ENCODE results near the gene CAPZA1.

Gene CAPZA1

DNA sequence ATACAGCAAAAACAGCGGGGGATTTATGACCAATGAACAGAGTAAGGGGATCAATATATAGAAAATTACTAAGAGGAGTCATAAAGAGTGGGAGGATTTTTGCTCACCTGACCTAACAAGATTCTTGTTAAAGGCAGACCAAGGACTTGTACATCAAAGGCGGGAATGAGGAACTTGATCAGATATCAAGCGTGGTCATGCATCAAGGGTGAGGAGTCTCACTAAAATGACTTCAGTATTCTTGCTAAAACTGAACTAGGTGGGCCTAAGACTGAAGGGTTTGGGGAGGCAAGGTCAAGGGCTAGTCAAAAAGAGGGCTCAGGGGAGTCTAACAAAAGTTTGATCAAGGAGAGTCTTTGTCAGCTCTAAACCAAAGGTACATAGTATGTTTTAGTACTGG, 56.9 kb downstream of the CAPZA1 start:
- DNase-seq (ENCODE audit: low read depth in 2 of 2): no peak

DNA sequence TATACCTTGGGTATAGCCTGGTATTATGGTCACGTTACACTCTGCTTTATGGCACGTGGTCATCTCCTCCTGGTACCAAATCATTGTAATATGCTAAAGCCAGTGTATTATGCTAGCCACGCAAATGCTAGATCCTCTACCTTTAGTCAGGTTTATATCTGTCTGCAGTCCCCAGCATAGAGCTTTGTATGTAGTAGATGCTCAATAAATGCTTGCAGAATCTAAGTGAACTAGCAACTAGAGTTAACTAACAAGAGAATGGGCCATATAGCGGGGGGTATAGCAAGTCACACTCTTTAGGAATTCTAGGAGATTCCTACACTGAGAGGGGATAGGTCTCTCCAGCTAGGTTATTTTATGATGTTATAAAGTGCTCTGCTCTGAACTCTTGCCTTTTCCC, 57.9 kb downstream of the CAPZA1 start:
- DNase-seq (ENCODE audit: low read depth in 2 of 2): no peak

DNA sequence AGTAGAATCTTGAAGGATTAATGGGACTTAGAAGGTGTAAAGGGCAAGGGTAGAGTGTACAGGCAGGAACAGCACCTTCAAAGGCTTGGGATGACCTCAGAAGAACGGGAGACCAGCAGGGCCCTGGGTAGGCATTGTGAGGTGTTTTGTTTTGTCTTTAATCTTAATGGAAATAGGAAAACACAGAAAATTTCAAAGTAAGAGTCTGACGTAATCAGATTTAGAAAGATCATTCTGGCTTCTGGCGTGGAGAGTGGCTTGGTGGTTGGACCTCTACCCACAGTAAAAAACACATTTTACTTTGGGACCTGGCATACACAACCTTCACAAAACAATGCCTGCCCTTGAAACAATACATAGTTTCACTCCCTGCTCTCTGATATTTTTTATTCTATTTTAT, 59.0 kb downstream of the CAPZA1 start:
- no peak for DNase-seq (ENCODE audit: low read depth in 2 of 2)

DNA sequence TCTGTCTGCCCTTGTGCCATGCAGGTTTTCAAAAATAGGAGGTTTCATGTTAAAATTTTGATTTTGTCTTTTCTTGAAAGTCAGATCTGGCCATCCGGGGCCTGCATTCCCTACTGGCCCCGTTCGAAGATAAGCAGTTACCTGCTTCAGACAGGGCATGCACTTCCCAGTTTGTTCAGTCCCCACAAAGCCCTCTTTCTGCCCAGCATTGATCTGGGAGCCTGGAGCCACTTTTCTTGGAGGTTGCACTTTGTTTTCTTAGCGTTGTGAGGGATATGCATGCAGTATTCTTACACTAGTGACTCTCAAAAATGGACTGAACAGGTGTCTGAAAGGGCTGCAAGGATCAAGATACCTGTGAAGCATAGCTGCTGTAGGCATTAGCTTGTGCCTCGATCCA, 66.3 kb downstream of the CAPZA1 start:
- no peak for DNase-seq (ENCODE audit: low read depth in 2 of 2)

DNA sequence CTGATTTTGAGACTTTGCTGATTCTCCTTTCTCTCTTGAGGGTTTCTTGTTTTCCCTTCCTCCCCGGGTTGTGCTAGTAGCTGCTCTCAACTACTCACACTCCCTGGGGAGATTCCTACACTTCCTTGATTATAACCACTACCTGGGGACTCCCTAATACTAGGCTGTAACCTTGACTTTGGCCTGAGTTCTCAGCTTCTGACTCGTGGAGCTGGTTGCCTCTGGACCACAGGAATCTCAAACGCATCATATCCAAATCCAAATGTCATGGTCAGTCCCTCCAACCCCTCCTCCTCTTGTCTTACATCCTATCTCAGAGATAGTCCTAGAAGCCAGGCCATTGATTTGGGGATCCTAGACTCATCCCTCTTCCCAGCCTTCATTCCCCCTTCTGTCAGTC, 66.8 kb downstream of the CAPZA1 start:
- no peak for DNase-seq (ENCODE audit: low read depth in 2 of 2)

DNA sequence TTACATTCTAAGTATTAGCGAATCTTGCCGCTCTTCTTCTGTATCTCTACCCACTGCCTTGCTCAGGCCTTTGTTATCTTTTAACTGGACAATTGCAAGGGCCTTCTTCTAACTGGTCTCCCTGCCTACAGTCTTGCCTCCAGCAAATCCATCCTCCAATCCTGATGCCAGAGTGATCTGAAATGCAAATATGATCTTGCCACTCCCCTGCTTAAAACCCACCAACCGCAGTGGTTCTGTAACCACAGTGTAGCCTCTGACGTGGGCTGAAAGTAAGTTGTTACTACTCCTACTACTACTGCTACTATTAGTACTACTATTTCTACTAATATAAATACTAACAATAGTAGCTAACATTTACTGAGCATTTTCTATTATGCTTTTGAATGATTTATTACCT, 67.2 kb downstream of the CAPZA1 start:
- no peak for DNase-seq (ENCODE audit: low read depth in 2 of 2)

DNA sequence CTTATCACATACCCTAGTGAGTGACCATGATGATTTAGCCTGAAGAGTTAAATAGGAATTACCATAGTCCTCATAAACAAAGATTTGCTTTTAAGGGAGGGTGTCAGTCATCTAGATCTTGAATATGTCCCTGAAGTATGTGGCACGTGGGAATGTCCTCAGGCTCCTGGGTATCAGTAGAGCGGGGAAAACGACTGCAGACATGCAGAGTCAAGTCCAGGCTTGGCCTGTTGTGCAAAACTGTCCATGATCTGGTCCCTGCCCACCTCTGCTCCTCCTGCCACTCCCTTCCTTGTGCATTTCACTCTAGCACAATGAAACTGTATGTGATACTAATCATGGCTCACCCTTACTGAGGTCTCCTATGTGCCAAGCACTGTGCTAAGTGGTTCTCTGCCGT, 67.7 kb downstream of the CAPZA1 start:
- no peak for DNase-seq (ENCODE audit: low read depth in 2 of 2)

DNA sequence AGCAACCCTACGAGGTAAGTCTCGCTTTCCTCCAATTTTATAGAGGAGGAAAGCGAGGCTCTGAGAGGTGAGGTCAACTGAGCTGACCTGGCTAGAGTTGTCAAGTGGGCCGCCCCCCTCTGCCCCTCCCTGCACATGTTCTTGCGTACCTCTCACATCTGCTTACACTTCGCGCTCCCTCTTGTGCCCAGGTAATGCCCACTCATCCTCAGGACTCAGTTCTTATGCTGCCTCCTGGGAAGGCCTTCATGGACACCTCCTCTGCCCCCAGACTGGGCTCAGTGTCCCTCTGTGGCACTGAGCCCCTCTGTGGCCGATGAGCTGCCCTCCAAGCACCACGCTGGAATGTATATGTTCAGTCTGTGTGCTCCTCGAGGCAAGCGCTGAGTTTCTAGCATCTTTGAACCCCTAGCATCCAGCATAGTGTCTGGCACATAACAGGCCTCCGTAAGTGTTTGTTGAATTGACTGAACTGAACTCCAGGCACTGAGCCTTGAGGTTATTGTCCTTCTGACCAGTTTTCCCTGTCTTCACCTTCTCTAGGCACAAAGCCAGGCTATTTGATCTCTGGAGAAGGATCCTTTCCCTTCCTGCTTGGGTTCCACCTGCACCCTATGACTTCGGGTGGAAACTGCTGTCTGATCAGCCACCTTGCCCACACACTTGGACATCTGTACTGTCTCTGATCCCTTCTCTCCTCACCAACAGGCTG, 68.3 kb downstream of the CAPZA1 start:
- DNase-seq (ENCODE audit: low read depth in 2 of 2): no peak

DNA sequence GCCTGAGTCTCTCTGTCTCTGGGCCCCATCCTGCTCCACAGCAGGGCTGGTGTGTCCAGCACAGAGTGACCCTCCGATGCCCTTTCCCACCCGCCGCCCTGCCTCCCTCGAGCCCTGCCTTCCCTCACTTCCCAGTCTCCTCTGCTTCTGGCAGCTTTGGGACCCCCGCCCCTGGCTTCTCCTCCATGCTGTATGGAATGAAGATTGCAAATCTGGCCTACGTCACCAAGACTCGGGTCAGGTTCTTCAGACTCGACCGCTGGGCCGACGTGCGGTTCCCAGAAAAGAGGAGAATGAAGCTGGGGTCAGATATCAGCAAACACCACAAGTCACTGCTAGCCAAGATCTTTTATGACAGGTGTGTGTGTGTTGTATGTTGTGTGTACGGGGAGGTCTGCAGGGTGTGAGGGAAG, 69.2 kb downstream of the CAPZA1 start:
- DNase-seq (ENCODE audit: low read depth in 2 of 2): no peak

DNA sequence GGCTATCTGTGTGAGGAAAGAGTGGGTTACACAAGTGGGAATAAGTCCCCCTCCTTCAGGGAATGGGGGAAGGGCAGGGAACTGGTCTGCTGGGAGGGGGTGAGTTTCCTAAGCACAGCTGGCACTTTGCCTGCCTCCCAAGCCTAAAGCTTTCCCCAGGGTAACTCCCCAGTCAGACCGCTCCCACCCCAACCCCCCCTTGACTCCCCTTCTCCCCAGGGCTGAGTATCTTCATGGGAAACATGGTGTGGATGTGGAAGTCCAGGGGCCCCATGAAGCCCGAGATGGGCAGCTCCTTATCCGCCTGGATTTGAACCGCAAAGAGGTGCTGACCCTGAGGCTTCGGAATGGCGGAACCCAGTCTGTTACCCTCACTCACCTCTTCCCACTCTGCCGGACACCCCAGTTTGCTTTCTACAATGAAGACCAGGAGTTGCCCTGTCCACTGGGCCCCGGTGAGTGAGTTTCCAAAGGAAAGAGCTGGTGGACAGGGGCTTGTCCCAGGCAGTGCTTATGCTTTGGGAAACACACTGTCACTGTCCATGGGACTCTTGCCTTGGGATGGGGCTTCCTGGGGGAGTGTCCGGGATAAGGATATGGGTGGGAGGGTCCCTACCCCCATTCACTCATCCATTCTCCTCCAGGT, 69.7 kb downstream of the CAPZA1 start:
- DNase-seq (ENCODE audit: low read depth in 2 of 2): no peak

DNA sequence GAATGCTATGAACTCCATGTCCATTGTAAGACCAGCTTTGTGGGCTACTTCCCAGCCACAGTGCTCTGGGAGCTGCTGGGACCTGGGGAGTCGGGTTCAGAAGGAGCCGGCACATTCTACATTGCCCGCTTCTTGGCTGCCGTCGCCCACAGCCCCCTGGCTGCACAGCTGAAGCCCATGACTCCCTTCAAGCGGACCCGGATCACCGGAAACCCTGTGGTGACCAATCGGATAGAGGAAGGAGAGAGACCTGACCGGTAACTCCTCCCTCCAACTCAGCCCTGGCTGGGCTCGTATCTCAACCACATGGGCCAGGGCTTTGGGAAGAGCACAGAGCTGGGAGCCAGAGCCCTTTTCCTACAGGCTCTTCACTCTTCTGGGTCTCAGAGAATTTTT, 70.2 kb downstream of the CAPZA1 start:
- DNase-seq (ENCODE audit: low read depth in 2 of 2): no peak

DNA sequence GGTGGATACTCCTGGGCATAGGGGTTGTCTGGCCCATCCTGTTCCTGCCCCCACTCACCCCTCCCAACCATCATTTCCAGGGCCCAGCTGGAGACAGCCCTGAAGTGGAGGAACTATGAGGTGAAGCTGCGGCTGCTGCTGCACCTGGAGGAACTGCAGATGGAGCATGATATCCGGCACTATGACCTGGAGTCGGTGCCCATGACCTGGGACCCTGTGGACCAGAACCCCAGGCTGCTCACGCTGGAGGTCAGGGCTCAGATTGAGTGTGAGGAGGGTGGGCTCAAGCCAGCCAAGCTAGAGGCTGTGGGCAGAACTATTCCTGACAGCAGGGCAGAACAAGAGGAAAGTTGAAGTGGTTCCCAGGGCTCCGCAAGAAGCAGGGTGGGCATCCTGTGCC, 73.0 kb downstream of the CAPZA1 start:
- DNase-seq (ENCODE audit: low read depth in 2 of 2): no peak

DNA sequence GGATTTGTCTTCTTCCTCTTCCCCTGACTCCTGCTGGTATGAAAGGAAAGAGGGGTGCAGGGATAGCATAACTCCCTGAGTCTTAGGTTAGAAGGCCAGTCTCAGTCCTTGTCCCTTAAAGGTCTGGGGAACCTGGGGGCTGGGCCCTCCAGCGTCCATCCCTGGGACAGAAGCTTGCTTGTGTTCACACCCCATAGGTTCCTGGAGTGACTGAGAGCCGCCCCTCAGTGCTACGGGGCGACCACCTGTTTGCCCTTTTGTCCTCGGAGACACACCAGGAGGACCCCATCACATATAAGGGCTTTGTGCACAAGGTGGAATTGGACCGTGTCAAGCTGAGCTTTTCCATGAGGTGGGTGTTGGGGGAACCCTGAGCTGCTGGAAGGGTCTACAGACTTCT, 74.2 kb downstream of the CAPZA1 start:
- no peak for DNase-seq (ENCODE audit: low read depth in 2 of 2)

DNA sequence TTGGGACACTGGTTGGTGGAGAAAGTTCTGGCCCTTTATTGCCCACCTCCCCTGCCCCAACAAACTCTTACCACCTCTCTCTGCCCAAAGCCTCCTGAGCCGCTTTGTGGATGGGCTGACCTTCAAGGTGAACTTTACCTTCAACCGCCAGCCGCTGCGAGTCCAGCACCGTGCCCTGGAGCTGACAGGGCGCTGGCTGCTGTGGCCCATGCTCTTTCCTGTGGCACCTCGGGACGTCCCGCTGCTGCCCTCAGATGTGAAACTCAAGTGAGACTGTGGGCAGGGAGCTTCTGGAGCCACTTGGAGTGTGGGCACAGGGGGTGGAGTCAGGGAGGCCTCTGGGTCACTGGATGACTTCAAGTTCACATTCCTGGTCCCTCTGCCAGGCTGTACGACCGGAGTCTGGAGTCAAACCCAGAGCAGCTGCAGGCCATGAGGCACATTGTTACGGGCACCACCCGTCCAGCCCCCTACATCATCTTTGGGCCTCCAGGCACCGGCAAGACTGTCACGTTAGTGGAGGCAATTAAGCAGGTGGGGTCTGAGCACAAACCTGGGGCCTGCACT, 74.8 kb downstream of the CAPZA1 start:
- no peak for DNase-seq (ENCODE audit: low read depth in 2 of 2)

DNA sequence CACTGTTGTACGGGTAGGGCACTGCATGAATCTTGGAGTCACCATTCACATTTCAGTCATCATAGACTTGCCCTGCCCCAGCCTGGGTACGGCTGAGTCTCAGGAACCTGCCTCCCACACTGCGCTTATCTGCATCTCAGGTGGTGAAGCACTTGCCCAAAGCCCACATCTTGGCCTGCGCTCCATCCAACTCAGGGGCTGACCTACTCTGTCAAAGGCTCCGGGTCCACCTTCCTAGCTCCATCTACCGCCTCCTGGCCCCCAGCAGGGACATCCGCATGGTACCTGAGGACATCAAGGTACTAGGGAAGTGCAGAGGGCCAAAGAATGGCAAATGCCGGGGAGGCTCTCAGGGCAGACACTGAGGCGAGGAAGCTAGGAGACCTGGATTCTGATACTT, 75.6 kb downstream of the CAPZA1 start:
- DNase-seq (ENCODE audit: low read depth in 2 of 2): no peak

DNA sequence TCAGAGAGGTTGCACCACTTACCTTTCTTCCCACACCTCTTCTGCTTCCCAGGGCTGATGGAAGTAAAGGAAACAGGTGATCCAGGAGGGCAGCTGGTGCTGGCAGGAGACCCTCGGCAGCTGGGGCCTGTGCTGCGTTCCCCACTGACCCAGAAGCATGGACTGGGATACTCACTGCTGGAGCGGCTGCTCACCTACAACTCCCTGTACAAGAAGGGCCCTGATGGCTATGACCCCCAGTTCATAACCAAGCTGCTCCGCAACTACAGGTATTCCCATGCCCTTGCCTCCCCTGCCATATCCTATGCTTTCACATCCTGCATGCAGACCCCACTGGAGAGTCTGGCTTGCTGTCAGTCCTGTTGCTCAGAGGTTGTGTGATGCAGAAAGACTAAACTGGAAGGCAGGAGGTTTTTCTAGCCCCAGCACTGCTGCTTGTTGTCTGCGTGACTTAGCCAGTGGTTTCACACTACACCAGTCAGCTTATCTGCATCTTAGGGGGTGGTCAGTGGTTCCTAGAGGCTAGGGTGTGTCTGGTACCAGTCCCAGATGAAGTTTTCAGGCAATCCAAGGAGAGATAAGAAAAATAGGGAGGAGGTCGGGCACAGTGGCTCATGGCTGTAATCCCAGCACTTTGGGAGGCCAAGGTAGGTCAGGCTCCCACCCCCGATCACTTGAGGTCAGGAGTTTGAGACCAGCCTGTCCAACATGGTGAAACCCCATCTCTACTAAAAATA, 77.1 kb downstream of the CAPZA1 start:
- no peak for DNase-seq (ENCODE audit: low read depth in 2 of 2)

DNA sequence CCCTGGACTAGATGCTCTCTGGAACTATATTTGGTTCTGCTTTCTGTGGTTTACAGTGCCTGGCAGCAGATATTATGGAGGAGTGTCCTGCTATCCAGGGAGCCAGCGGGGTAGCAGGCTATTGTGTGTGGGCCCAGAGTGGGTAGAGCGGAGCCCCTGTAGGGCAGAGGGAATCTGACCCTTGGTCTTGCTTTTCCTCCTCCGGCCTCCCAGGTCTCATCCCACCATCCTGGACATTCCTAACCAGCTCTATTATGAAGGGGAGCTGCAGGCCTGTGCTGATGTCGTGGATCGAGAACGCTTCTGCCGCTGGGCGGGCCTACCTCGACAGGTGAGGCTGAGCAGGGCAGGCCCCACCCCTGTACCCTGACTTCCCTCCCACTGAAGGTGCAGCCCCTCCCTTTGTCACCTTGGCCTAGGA, 78.2 kb downstream of the CAPZA1 start:
- no peak for DNase-seq (ENCODE audit: low read depth in 2 of 2)

DNA sequence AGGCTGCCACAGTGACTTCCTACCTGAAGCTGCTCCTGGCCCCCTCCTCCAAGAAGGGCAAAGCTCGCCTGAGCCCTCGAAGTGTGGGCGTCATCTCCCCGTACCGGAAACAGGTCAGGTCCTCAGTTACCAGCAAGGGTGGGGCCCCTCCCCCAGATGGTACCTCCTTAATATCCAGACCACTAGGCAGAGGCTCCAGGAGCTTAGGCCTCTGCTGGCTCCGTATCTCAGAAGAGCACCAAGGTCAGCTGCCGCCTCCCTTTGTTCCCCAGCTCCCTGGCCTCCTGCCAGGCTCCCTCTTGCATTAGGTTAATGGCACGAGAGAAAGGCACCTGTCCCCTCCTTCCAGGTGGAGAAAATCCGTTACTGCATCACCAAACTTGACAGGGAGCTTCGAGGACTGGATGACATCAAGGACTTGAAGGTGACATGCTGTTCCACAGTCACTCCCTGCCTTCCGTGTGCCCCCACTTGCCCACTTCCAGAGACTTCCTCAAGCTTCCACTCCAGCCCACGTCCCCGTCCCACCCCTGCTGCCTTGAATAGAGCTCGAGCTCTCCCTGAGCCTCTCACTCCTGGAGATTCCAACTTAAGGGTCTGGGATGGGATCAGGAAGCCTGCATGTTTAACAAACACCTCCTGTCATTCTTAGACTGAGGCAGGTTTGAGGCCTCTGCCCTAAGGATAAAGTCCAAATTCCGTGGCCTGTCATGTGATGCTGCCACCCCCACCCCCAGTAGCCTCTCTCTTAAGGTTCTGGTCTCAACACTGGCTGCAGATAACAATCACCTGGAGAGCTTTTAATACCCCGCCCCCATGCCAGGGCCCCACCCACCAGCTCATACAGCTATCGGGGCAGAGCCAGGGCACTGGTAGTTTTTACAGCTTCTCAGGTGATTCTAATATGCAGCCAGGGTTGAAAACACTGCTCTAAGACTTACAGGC, 79.0 kb downstream of the CAPZA1 start:
- DNase-seq (ENCODE audit: low read depth in 2 of 2): no peak

DNA sequence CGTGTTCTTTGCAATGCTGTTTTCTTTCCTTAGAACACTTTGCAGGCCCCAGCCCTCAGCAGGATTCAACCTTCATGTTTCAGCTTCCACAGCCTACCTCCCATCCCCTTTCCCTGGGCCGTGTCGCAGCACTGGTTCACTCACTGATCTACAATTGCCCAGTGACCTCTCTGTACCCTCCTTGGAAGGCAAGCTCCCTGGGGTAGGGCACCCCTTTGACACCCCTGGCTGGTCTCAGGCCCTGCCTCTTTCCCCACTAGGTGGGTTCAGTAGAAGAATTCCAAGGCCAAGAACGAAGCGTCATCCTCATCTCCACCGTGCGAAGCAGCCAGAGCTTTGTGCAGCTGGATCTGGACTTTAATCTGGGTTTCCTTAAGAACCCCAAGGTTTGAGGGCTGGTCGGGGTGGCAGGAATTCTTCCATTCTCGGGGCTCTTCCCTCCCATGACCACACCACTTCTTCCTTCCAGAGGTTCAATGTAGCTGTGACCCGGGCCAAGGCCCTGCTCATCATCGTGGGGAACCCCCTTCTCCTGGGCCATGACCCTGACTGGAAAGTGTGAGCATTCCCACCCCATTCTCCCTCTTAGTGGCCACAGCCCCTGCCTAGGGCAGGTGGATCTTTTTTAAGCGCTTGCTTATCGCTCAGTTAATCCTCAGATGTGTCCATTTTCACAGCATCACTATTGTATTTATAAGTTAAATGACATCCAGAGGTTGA, 80.0 kb downstream of the CAPZA1 start:
- no peak for DNase-seq (ENCODE audit: low read depth in 2 of 2)

DNA sequence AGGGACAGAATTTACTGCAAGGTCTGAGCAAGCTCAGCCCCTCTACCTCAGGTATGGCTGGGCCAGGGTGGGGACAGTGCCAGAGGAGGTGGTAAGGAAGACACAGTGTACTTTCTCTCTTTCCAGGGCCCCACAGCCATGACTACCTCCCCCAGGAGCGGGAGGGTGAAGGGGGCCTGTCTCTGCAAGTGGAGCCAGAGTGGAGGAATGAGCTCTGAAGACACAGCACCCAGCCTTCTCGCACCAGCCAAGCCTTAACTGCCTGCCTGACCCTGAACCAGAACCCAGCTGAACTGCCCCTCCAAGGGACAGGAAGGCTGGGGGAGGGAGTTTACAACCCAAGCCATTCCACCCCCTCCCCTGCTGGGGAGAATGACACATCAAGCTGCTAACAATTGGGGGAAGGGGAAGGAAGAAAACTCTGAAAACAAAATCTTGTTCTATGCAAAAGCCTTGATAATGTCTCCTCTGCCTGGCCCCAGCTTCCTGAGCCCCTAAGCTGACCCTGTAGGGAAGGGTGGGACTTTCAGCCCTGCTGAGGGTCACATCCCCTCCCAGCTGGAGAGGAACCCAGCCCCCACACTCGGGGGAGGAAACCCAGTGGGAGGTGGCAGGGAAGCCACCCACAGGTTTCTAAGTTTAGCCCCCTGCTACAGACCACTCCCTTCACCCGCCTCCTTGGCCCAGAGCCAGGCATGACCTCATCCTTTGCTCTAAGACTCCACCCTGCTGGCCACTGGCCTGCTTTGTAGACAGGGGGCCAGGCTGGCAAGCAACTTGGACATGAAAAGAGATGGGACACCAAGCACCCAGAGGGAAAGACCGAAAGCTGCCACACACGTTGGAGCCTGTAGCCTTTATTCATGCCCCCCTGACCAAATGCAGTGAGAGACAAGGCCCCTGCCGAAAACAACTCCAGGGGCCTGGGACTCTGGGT, 80.9 kb downstream of the CAPZA1 start:
- DNase-seq (ENCODE audit: low read depth in 2 of 2): peak; percentile 47 to 61
